ENCODE data around the gene IDNK. TPM values are rescaled to one million over a fixed set of nuclear protein-coding genes. Genes with fewer than 3 reads are reported as not detected.
A peak's percentile ranks its signal among the peaks of the same experiment; 100 is the strongest.
"Not testable (repeated sequence)": the region's sequence is repeated elsewhere in the genome, so short reads cannot be mapped to it uniquely, and the experiment has no call there.

IDNK gene
- total RNA-seq: 10 to 100 TPM in 1 of 2 donors, 1 to 10 TPM in 1; 5.0 to 10.3 TPM
- 8.4 to 11.9 reads per million in 2 donors for total RNA-seq

- Mint-ChIP-seq H3K27ac (peak within 1 kb of the TSS; percentile 93), H3K4me3 (peak within 1 kb of the TSS; percentile 93), H3K36me3 (ENCODE audit: low read depth) (no peaks in the 10 kb centered on the region), H3K27me3 (no peaks in the 10 kb centered on the region), H3K4me1 (peaks cover 29% of the 10 kb centered on the region)
- ATAC-seq (peak; percentile 91), DNase-seq (peak; percentile 55 to 63 (median 55))
- H3K9me3 ChIP-seq (ENCODE audit: control insufficient read depth, low read length, poor library complexity, severe bottlenecking): no peaks in the 10 kb centered on the region
These were observed at the start of gene IDNK for GRCh38 chr9:83622939-83623678. Gene IDNK (plus strand): TSS chr9:83623143. CDS start chr9:83623172, 29 bp downstream.

GRCh38 chr9:83574482-83574881 is 48.5 kb upstream of the IDNK start:
- H3K27ac Mint-ChIP-seq: no peak overlapping the region
- H3K36me3 Mint-ChIP-seq (ENCODE audit: low read depth): peaks cover 6% of the 10 kb centered on the region
- H3K9me3 ChIP-seq (ENCODE audit: control insufficient read depth, low read length, poor library complexity, severe bottlenecking): no peaks in the 10 kb centered on the region
- no peak overlapping the region for H3K4me3 Mint-ChIP-seq
- no peaks in the 10 kb centered on the region for H3K27me3 Mint-ChIP-seq
- H3K4me1 Mint-ChIP-seq: no peaks in the 10 kb centered on the region
- ATAC-seq: no peak
- no peak for DNase-seq

- DNase-seq (no peak), ATAC-seq (no peak)
- peaks cover 2% of the 10 kb centered on the region for H3K36me3 Mint-ChIP-seq (ENCODE audit: low read depth)
- no peaks in the 10 kb centered on the region for H3K9me3 ChIP-seq (ENCODE audit: control insufficient read depth, low read length, poor library complexity, severe bottlenecking)
- no peaks in the 10 kb centered on the region for H3K27me3 Mint-ChIP-seq
- no peak overlapping the region for H3K27ac Mint-ChIP-seq
- H3K4me3 Mint-ChIP-seq: no peak overlapping the region
- H3K4me1 Mint-ChIP-seq: no peaks in the 10 kb centered on the region
These were observed 40.9 kb upstream of the IDNK start for GRCh38 chr9:83582029-83582428.

GRCh38 chr9:83583151-83584014 is 39.6 kb upstream of the IDNK start:
- H3K9me3 ChIP-seq (ENCODE audit: control insufficient read depth, low read length, poor library complexity, severe bottlenecking): no peaks in the 10 kb centered on the region
- Mint-ChIP-seq H3K27me3 (no peaks in the 10 kb centered on the region), H3K36me3 (ENCODE audit: low read depth) (peaks cover 2% of the 10 kb centered on the region), H3K27ac (no peak overlapping the region), H3K4me1 (no peaks in the 10 kb centered on the region), H3K4me3 (no peak overlapping the region)
- ATAC-seq (no peak), DNase-seq (peak in 2 of 3 donors; percentile 9 to 11)

- no peaks in the 10 kb centered on the region for H3K9me3 ChIP-seq (ENCODE audit: control insufficient read depth, low read length, poor library complexity, severe bottlenecking)
- no peaks in the 10 kb centered on the region for H3K27me3 Mint-ChIP-seq
- ATAC-seq (no peak), DNase-seq (no peak)
- H3K4me1 Mint-ChIP-seq: no peaks in the 10 kb centered on the region
- no peak overlapping the region for H3K27ac Mint-ChIP-seq
- no peak overlapping the region for H3K4me3 Mint-ChIP-seq
- peaks cover 2% of the 10 kb centered on the region for H3K36me3 Mint-ChIP-seq (ENCODE audit: low read depth)
These were observed 37.9 kb upstream of the IDNK start for GRCh38 chr9:83584995-83585394.

GRCh38 chr9:83588256-83588655 is 34.7 kb upstream of the IDNK start:
- no peaks in the 10 kb centered on the region for H3K9me3 ChIP-seq (ENCODE audit: control insufficient read depth, low read length, poor library complexity, severe bottlenecking)
- no peak for DNase-seq
- Mint-ChIP-seq H3K27me3 (no peaks in the 10 kb centered on the region), H3K27ac (no peak overlapping the region), H3K4me1 (no peaks in the 10 kb centered on the region), H3K4me3 (no peak overlapping the region), H3K36me3 (ENCODE audit: low read depth) (peaks cover 2% of the 10 kb centered on the region)
- no peak for ATAC-seq

GRCh38 chr9:83596899-83597504 is 25.9 kb upstream of the IDNK start:
- ATAC-seq: no peak
- H3K4me3 Mint-ChIP-seq: peak overlapping the region; percentile 15
- peak overlapping the region; percentile 45 for H3K27ac Mint-ChIP-seq

GRCh38 chr9:83598487-83598886 is 24.5 kb upstream of the IDNK start:
- Mint-ChIP-seq H3K27ac (no peak overlapping the region), H3K36me3 (ENCODE audit: low read depth) (peaks cover 9% of the 10 kb centered on the region)
- ATAC-seq: no peak

More at GRCh38 chr9:83596899-83597504, 25.9 kb upstream of the IDNK start:
- H3K9me3 ChIP-seq (ENCODE audit: control insufficient read depth, low read length, poor library complexity, severe bottlenecking): no peaks in the 10 kb centered on the region
- Mint-ChIP-seq H3K27me3 (peaks cover 9% of the 10 kb centered on the region), H3K36me3 (ENCODE audit: low read depth) (peaks cover 6% of the 10 kb centered on the region), H3K4me1 (peaks cover 3% of the 10 kb centered on the region)
- peak in 1 of 3 donors; percentile 20 for DNase-seq

GRCh38 chr9:83599071-83599470 is 23.9 kb upstream of the IDNK start:
- no peak for ATAC-seq
- Mint-ChIP-seq H3K4me1 (peaks cover 7% of the 10 kb centered on the region), H3K27me3 (peaks cover 17% of the 10 kb centered on the region), H3K36me3 (ENCODE audit: low read depth) (peaks cover 9% of the 10 kb centered on the region), H3K4me3 (no peak overlapping the region), H3K27ac (no peak overlapping the region)
- H3K9me3 ChIP-seq (ENCODE audit: control insufficient read depth, low read length, poor library complexity, severe bottlenecking): no peaks in the 10 kb centered on the region
- no peak for DNase-seq

More at GRCh38 chr9:83598487-83598886, 24.5 kb upstream of the IDNK start:
- peaks cover 16% of the 10 kb centered on the region for H3K27me3 Mint-ChIP-seq
- DNase-seq: no peak
- no peaks in the 10 kb centered on the region for H3K9me3 ChIP-seq (ENCODE audit: control insufficient read depth, low read length, poor library complexity, severe bottlenecking)
- no peak overlapping the region for H3K4me3 Mint-ChIP-seq
- peaks cover 7% of the 10 kb centered on the region for H3K4me1 Mint-ChIP-seq

GRCh38 chr9:83601463-83601862 is 21.5 kb upstream of the IDNK start:
- DNase-seq (no peak), ATAC-seq (no peak)
- H3K27me3 Mint-ChIP-seq: peaks cover 17% of the 10 kb centered on the region
- no peak overlapping the region for H3K4me3 Mint-ChIP-seq
- H3K9me3 ChIP-seq (ENCODE audit: control insufficient read depth, low read length, poor library complexity, severe bottlenecking): no peaks in the 10 kb centered on the region
- H3K27ac Mint-ChIP-seq: no peak overlapping the region
- H3K36me3 Mint-ChIP-seq (ENCODE audit: low read depth): peaks cover 9% of the 10 kb centered on the region
- peaks cover 7% of the 10 kb centered on the region for H3K4me1 Mint-ChIP-seq

- not testable (repeated sequence) for DNase-seq; H3K4me1 Mint-ChIP-seq; H3K4me3 Mint-ChIP-seq; H3K9me3 ChIP-seq (ENCODE audit: control insufficient read depth, low read length, poor library complexity, severe bottlenecking); ATAC-seq; H3K27ac Mint-ChIP-seq; H3K36me3 Mint-ChIP-seq (ENCODE audit: low read depth)
- peaks cover 19% of the 10 kb centered on the region for H3K27me3 Mint-ChIP-seq
These were observed 15.3 kb upstream of the IDNK start for GRCh38 chr9:83607620-83608019.

- not testable (repeated sequence) for H3K4me1 Mint-ChIP-seq; H3K36me3 Mint-ChIP-seq (ENCODE audit: low read depth)
These were observed 9.6 kb upstream of the IDNK start for GRCh38 chr9:83613298-83613697.

GRCh38 chr9:83617299-83617698 is 5.6 kb upstream of the IDNK start:
- H3K27ac Mint-ChIP-seq: no peak overlapping the region
- H3K4me1 Mint-ChIP-seq: peaks cover 7% of the 10 kb centered on the region
- ATAC-seq: no peak

More at GRCh38 chr9:83613298-83613697, 9.6 kb upstream of the IDNK start:
- not testable (repeated sequence) for H3K9me3 ChIP-seq (ENCODE audit: control insufficient read depth, low read length, poor library complexity, severe bottlenecking); H3K4me3 Mint-ChIP-seq; DNase-seq; H3K27ac Mint-ChIP-seq; ATAC-seq
- H3K27me3 Mint-ChIP-seq: peaks cover 16% of the 10 kb centered on the region

More at GRCh38 chr9:83617299-83617698, 5.6 kb upstream of the IDNK start:
- no peaks in the 10 kb centered on the region for H3K9me3 ChIP-seq (ENCODE audit: control insufficient read depth, low read length, poor library complexity, severe bottlenecking)
- Mint-ChIP-seq H3K36me3 (ENCODE audit: low read depth) (no peaks in the 10 kb centered on the region), H3K27me3 (peaks cover 6% of the 10 kb centered on the region), H3K4me3 (no peak overlapping the region)
- DNase-seq: no peak

Measured in T-helper 17 cell (primary cell).